Tibial nerve (tissue), 4 donors: ENCODE data around the gene TAF1D. TPM values are rescaled to one million over a fixed set of nuclear protein-coding genes. Genes with fewer than 3 reads are reported as not detected.

Experiments
- DNase-seq, 2 donors: peaks; one replicate each; pipeline ENCODE4 v3.0.0-alpha.2; 2019; ENCODE audit warnings: low spot score in 2 of 2
- H3K27ac ChIP-seq, 4 donors: fragments of 200-600 bp; sonication (generic) in 3 of 4; one replicate each; pipeline ENCODE4 v1.5.1; 2017 to 2019; ENCODE audit warnings: mild to moderate bottlenecking in 1 of 4
- H3K27me3 ChIP-seq, 2 donors: fragments of 200-600 bp; sonication (generic) in 1 of 2; one replicate each; pipeline versions ENCODE4 v1.5.1 to v1.6.0; 2017 to 2019
- H3K36me3 ChIP-seq, 3 donors: fragments of 200-600 bp; sonication (generic); one replicate each; pipeline ENCODE4 v1.5.1; 2018 to 2019
- H3K4me1 ChIP-seq, 4 donors: fragments of 200-600 bp; sonication (generic) in 3 of 4; one replicate each; pipeline ENCODE4 v1.5.1; 2017 to 2019
- H3K4me3 ChIP-seq, 4 donors: fragments of 200-600 bp; sonication (generic) in 3 of 4; one replicate each; pipeline ENCODE4 v1.5.1; 2017 to 2019; ENCODE audit warnings: mild to moderate bottlenecking in 1 of 4, moderate library complexity in 1 of 4
- H3K9me3 ChIP-seq, 4 donors: fragments of 200-600 bp; sonication (generic) in 3 of 4; one replicate each; pipeline ENCODE4 v1.5.1; 2017 to 2019
- CTCF ChIP-seq, 5 experiments: fragments of 200-600 bp in 3 of 5; fragments of 450-650 bp in 2 of 5; sonication (generic) in 3 of 5; IDR thresholded peaks; one replicate each; pipeline ENCODE4 v1.5.1; 2016 to 2019; ENCODE audit warnings: antibody characterized with exemption in 5 of 5, mild to moderate bottlenecking in 3 of 5, moderate library complexity in 2 of 5
- EP300 ChIP-seq, 2 donors: sonication (generic); formaldehyde crosslinking; IDR thresholded peaks; one replicate each; pipeline ENCODE4 v1.6.1; 2017; ENCODE audit warnings: antibody characterized with exemption in 2 of 2, mild to moderate bottlenecking in 1 of 2
- POLR2A ChIP-seq, 2 donors: fragments of 450-650 bp; IDR thresholded peaks; one replicate each; pipeline ENCODE4 v1.6.1; 2017; ENCODE audit warnings: antibody characterized with exemption in 2 of 2, mild to moderate bottlenecking in 2 of 2, moderate library complexity in 2 of 2
- WGBS, 2 donors: methylation state at CpG; one replicate each; pipeline ENCODE4 v1.1.5; 2018; 5-methylcytosine and 5-hydroxymethylcytosine counted together
- total RNA-seq, 4 donors: library from RNA; depleted of rRNA; stranded (reverse); fragments of >200 nt; gene quantifications; one replicate each; pipeline ENCODE4 v1.1.0, GENCODE V29; 2016

The TAF1D gene
- total RNA-seq, 4 donors from 2014 or later, result 106 to 166 (median 127) TPM

- TF ChIP-seq EP300 (IDR thresholded peaks at IDR 0.05) (no peak), CTCF (IDR thresholded peaks at IDR 0.05) (no peak), POLR2A (IDR thresholded peaks at IDR 0.05) (no peak)
- Histone ChIP-seq H3K4me1 (no peaks in the 10 kb centered on the region), H3K4me3 (no peak overlapping the region), H3K9me3 (no peaks in the 10 kb centered on the region), H3K36me3 (peaks cover 0 to 81% (median 19%) of the 10 kb centered on the region in 3 donors), H3K27me3 (no peaks in the 10 kb centered on the region), H3K27ac (no peak overlapping the region)
- WGBS, 2 donors, result 92 to 95% methylated on average over 1 of the region's 1 CpG
- DNase-seq, result no peak
Observed at GRCh38 chr11:93724089-93724488, 17.2 kb downstream of the TAF1D start.

- Histone ChIP-seq H3K4me3 (no peak overlapping the region), H3K4me1 (no peaks in the 10 kb centered on the region), H3K36me3 (peaks cover 0 to 74% (median 4%) of the 10 kb centered on the region in 3 donors), H3K27ac (no peak overlapping the region), H3K9me3 (no peaks in the 10 kb centered on the region), H3K27me3 (no peaks in the 10 kb centered on the region)
- no peak for TF ChIP-seq POLR2A (IDR thresholded peaks at IDR 0.05)
- no peak for TF ChIP-seq CTCF (IDR thresholded peaks at IDR 0.05)
- no peak for TF ChIP-seq EP300 (IDR thresholded peaks at IDR 0.05)
- no peak for DNase-seq
- WGBS, 2 donors, result 94 to 97% methylated on average over 7 of the region's 7 CpGs
Observed at GRCh38 chr11:93720522-93720921, 20.8 kb downstream of the TAF1D start.

GRCh38 chr11:93719310-93719709 is 22.0 kb downstream of the TAF1D start:
- Histone ChIP-seq H3K36me3 (peaks cover 0 to 73% (median 0%) of the 10 kb centered on the region in 3 donors), H3K4me1 (no peaks in the 10 kb centered on the region), H3K4me3 (no peak overlapping the region), H3K27ac (no peak overlapping the region), H3K9me3 (no peaks in the 10 kb centered on the region), H3K27me3 (no peaks in the 10 kb centered on the region)
- no peak for DNase-seq
- 93 to 99% methylated on average over 4 of the region's 4 CpGs for WGBS, 2 donors
- no peak for TF ChIP-seq CTCF (IDR thresholded peaks at IDR 0.05)
- TF ChIP-seq POLR2A (IDR thresholded peaks at IDR 0.05), result no peak
- no peak for TF ChIP-seq EP300 (IDR thresholded peaks at IDR 0.05)

GRCh38 chr11:93718057-93718563 is 23.2 kb downstream of the TAF1D start:
- WGBS, 2 donors, result 85 to 86% methylated on average over 4 of the region's 4 CpGs
- TF ChIP-seq POLR2A (IDR thresholded peaks at IDR 0.05) (no peak), CTCF (IDR thresholded peaks at IDR 0.05) (no peak), EP300 (IDR thresholded peaks at IDR 0.05) (peak in 1 of 2 donors; percentile 8)
- Histone ChIP-seq H3K27me3 (no peaks in the 10 kb centered on the region), H3K27ac (no peak overlapping the region), H3K4me1 (no peaks in the 10 kb centered on the region), H3K4me3 (no peak overlapping the region), H3K9me3 (no peaks in the 10 kb centered on the region), H3K36me3 (peaks cover 0 to 72% (median 0%) of the 10 kb centered on the region in 3 donors)
- no peak for DNase-seq

GRCh38 chr11:93717501-93717900 is 23.8 kb downstream of the TAF1D start:
- WGBS, 2 donors, result 93 to 100% methylated on average over 1 of the region's 1 CpG
- peaks cover 0 to 67% (median 0%) of the 10 kb centered on the region in 3 donors for H3K36me3 ChIP-seq
- no peaks in the 10 kb centered on the region for H3K9me3 ChIP-seq
- no peak for DNase-seq
- H3K4me1 ChIP-seq, result no peaks in the 10 kb centered on the region
- H3K27me3 ChIP-seq, result no peaks in the 10 kb centered on the region
- H3K27ac ChIP-seq, result no peak overlapping the region
- TF ChIP-seq CTCF (IDR thresholded peaks at IDR 0.05) (no peak), EP300 (IDR thresholded peaks at IDR 0.05) (no peak), POLR2A (IDR thresholded peaks at IDR 0.05) (no peak)
- no peak overlapping the region for H3K4me3 ChIP-seq
